ENCODE data around the gene ERF.

Gene ERF

DNA sequence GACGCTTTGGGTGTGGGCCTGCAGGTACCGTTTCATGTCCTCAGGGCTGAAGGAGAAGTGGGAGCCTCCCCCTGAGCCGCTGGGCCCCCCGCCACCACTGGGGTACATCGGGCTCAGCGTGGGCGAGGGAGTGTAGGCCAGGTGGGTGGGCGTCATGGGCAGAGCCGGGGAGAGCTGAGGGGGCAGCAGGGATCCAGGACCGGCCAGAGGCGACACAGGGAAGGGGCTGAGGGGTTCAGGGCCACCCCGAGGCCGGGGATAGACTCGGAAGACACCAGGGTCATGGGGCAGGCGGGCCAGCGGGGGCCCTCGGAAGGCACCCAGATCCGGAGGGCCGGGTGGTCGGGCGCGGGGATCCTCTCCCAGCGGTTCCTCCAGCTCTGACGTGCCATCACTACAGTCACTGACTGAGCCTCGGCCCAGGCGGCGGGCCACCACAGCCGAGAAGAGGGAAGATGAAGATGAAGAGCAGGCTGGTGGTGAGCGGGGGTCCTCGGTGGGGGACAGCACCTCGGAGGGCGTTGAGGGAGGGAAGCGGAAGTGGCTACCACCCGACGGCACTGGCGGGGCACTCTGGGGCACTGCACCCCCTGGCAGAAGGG, 5.7 kb downstream of the ERF start:
- DNase-seq (ENCODE audit: extremely low read depth, insufficient read length): no peak
- Histone ChIP-seq H3K27me3 (replicated peaks; ENCODE audit: control insufficient read depth, insufficient read depth, low read length) (no peaks in the 10 kb centered on the region), H3K4me3 (replicated peaks; ENCODE audit: low read depth, low read length) (no peak overlapping the region), H3K36me3 (ENCODE audit: control insufficient read depth, insufficient read depth, low read length) (peaks cover 2% of the 10 kb centered on the region)
- TF ChIP-seq, protein P1, sequence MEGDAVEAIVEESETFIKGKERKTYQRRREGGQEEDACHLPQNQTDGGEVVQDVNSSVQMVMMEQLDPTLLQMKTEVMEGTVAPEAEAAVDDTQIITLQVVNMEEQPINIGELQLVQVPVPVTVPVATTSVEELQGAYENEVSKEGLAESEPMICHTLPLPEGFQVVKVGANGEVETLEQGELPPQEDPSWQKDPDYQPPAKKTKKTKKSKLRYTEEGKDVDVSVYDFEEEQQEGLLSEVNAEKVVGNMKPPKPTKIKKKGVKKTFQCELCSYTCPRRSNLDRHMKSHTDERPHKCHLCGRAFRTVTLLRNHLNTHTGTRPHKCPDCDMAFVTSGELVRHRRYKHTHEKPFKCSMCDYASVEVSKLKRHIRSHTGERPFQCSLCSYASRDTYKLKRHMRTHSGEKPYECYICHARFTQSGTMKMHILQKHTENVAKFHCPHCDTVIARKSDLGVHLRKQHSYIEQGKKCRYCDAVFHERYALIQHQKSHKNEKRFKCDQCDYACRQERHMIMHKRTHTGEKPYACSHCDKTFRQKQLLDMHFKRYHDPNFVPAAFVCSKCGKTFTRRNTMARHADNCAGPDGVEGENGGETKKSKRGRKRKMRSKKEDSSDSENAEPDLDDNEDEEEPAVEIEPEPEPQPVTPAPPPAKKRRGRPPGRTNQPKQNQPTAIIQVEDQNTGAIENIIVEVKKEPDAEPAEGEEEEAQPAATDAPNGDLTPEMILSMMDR (IDR thresholded peaks at IDR 0.05; ENCODE audit: insufficient read depth, low read length, poor library complexity, severe bottlenecking): no peak

DNA sequence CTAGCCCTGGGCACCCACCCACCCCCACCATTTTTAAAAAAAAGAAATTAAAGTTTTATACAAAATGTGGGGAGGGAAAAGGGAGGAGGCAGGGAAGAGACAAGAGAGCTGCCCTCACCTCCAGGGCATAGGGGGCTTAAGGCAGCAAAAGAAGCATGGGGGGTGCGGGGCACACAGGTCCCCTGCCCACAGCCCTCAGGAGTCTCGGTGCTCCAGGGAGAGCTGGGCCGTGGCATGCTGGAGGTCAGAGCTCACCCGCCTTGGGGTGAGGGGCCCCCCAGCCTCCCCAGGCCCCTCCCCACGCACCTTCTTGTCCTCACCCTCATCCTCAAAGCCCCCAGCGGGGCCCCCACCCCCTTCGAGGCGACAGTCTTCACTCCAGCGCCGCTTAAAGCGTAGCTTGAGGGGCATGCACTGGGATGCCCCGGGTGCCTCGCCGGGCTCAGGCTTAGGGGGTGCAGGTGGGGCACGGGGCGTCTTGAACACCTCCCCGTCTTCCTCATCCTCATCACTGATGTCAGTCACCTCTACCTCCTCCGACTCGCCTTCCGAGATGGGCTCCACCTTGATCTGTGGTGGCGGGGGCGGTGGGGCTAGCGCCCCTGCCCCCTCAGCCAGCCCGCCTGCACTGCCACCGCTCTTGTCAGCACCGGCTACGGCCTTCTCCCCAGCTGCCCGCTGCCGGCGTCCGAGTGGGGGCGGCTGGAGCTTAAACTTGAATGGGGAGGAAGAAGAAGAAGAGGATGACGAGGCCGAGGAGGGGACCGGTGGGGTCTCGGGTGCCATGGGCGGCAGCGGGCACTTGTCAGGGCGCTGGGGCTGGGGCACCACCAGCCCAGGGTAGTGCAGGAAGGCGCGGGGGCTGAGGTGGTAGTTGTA, 6.4 kb downstream of the ERF start:
- Histone ChIP-seq H3K36me3 (ENCODE audit: control insufficient read depth, insufficient read depth, low read length) (peaks cover 2% of the 10 kb centered on the region), H3K4me3 (replicated peaks; ENCODE audit: low read depth, low read length) (no peak overlapping the region), H3K27me3 (replicated peaks; ENCODE audit: control insufficient read depth, insufficient read depth, low read length) (no peaks in the 10 kb centered on the region)
- TF ChIP-seq, protein P1 (IDR thresholded peaks at IDR 0.05; ENCODE audit: insufficient read depth, low read length, poor library complexity, severe bottlenecking): no peak
- no peak for DNase-seq (ENCODE audit: extremely low read depth, insufficient read length)

DNA sequence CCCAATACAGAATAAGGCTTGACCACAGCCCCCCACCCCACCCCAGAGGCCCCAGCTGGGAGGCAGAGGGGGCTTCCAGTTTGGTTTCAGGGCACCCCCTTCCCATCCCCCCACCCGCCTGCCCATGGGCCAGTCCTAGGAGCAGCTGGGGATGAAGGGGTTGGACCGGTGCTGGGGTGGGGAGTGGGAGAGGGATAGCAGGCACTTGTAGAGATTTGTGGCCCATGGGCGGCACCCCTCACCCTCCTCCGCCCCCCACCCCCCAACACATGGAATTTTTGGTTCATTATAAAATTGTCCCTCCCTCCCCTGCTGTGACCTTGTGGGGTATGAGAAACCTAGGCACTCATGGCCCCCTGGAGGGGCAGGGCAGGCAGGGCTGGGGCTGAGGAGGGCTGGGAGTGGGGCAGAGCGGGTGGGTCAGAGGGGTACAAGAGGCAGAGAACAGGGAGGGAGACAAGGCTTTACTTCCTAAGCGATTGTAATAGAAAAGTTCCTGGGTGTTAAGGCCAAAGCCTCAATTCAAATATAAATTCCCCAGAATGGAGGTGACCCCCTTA, 7.2 kb downstream of the ERF start:
- TF ChIP-seq, protein P1 (IDR thresholded peaks at IDR 0.05; ENCODE audit: insufficient read depth, low read length, poor library complexity, severe bottlenecking): no peak
- Histone ChIP-seq H3K27me3 (replicated peaks; ENCODE audit: control insufficient read depth, insufficient read depth, low read length) (no peaks in the 10 kb centered on the region), H3K4me3 (replicated peaks; ENCODE audit: low read depth, low read length) (no peak overlapping the region), H3K36me3 (ENCODE audit: control insufficient read depth, insufficient read depth, low read length) (peaks cover 2% of the 10 kb centered on the region)
- no peak for DNase-seq (ENCODE audit: extremely low read depth, insufficient read length)

DNA sequence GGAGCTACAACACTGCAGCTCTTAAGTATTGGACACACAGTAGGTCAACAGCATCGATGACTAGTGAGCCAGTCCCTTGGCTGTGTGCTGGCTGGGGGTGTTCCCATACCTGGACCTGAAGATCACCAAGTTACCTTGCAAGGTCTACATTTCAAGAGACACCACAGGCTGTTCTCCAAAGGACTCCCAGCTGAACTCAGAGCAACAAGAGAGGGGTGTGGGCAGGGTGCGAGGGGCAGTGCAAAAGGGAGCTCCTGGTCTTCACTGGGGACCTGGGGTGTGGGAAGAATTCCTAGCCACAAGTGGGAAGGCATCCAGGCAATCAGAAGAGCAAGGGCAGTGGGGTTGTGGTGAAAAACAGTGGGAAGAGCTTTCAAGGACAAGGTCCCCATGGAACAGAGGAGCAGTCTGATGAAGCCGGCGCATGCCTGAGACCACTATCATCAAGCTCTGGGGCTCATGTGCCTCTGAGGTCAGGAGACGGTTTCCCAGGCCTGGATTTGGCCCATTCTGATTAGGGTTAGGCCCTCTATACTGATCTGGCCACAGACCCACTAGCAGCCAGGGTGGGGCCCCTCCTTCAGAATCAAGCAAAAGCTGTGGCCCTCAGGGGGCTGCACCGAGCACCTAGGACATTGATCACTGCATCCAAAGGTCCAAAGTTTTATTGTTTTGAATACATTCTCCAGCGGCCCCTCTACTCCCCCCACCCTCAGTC, 7.8 kb downstream of the ERF start:
- Histone ChIP-seq H3K27me3 (replicated peaks; ENCODE audit: control insufficient read depth, insufficient read depth, low read length) (no peaks in the 10 kb centered on the region), H3K4me3 (replicated peaks; ENCODE audit: low read depth, low read length) (no peak overlapping the region), H3K36me3 (ENCODE audit: control insufficient read depth, insufficient read depth, low read length) (peaks cover 2% of the 10 kb centered on the region)
- TF ChIP-seq, protein P1 (IDR thresholded peaks at IDR 0.05; ENCODE audit: insufficient read depth, low read length, poor library complexity, severe bottlenecking): no peak
- DNase-seq (ENCODE audit: extremely low read depth, insufficient read length): no peak

DNA sequence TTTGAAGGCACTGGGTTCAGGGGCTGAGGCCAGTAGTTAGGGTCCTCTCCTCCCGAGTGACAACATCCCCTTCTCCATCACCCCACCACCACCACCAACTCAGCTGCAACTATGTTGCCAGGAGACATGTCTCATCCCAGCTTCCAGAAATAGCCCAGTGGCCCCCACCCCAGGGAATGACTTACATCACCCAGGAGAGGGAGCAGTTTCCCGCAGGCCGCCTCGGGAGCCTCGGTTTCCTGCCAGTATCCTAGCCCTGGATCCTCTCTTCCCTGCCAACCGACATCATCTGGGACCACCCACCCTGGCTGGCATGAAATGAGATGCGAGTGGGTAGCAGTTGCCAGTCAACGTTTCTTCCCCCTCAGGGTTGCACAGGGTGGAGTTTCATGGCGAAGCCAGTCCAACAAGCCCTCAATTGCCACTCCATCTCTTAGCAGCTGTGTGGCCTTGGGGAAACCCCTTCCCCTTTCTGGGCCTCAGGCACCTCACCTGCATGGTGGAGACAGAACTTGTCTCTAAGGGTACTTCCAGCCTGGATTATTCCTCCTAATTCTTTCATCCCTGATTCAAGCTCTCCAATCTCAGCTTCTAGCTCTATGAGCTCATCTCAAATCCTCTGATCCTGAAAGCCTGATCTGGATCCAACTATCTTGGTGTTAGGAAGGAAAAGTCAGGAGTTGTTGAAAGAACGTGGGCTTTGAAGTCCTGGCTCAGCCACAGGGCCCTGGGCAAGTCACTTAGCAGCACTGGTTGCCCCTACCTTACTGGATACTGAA, 8.6 kb downstream of the ERF start:
- H3K4me3 ChIP-seq (replicated peaks; ENCODE audit: low read depth, low read length): no peak overlapping the region
- peaks cover 2% of the 10 kb centered on the region for H3K36me3 ChIP-seq (ENCODE audit: control insufficient read depth, insufficient read depth, low read length)
- H3K27me3 ChIP-seq (replicated peaks; ENCODE audit: control insufficient read depth, insufficient read depth, low read length): no peaks in the 10 kb centered on the region
- TF ChIP-seq, protein P1 (IDR thresholded peaks at IDR 0.05; ENCODE audit: insufficient read depth, low read length, poor library complexity, severe bottlenecking): no peak
- no peak for DNase-seq (ENCODE audit: extremely low read depth, insufficient read length)

Measured in GM06990 (cell line).